GM12801 (cell line): Measurements from ENCODE around the gene AOC3.

Experiments
- CTCF ChIP-seq: IDR thresholded peaks from one replicate; pipeline ENCODE4 v1.5.1; 2011; ENCODE audit warnings: control low read depth; ENCODE audit not compliant: insufficient read length; ENCODE audit errors: extremely low read depth

Gene AOC3

GRCh38 chr17:42832934-42833766 lies 17.8 kb upstream of the AOC3 start, which contains the start of gene PSME3:
TSS of gene PSME3 (plus strand) at chr17:42833397. CDS start at chr17:42833632, 235 bp downstream.
- TF ChIP-seq CTCF, result no peak

GRCh38 chr17:42833767-42834422 lies 17.1 kb upstream of the AOC3 start:
- TF ChIP-seq CTCF, result no peak

GRCh38 chr17:42835732-42836131 lies 15.3 kb upstream of the AOC3 start:
- TF ChIP-seq CTCF, result no peak

- TF ChIP-seq CTCF, result no peak
Measured at GRCh38 chr17:42841975-42842685, 8.9 kb upstream of the AOC3 start.

GRCh38 chr17:42843358-42843934 lies 7.6 kb upstream of the AOC3 start:
- TF ChIP-seq CTCF, result no peak

- no peak for TF ChIP-seq CTCF
Measured at GRCh38 chr17:42844271-42844670, 6.7 kb upstream of the AOC3 start, which contains the start of gene AOC2. TSS of gene AOC2 (plus strand) at chr17:42844580. CDS start at chr17:42844627, 47 bp downstream.
